Duodenal mucosa (tissue), 2 donors: ENCODE measurements around the gene COX6B2.

Experiments
- H3K27ac ChIP-seq: one replicate; pipeline ENCODE4 v1.7.0; 2013; ENCODE audit warnings: low read depth, low read length
- H3K27me3 ChIP-seq, 2 donors: one replicate each; pipeline ENCODE4 v1.7.0; 2013; ENCODE audit warnings: low read length in 2 of 2, control low read depth in 1 of 2; ENCODE audit not compliant: insufficient read depth in 2 of 2, control insufficient read depth in 1 of 2
- H3K36me3 ChIP-seq, 2 donors: one replicate each; pipeline ENCODE4 v1.7.0; 2013; ENCODE audit warnings: low read length in 2 of 2, control low read depth in 1 of 2; ENCODE audit not compliant: insufficient read depth in 2 of 2, control insufficient read depth in 1 of 2
- H3K4me1 ChIP-seq, 2 donors: one replicate each; pipeline ENCODE4 v1.7.0; 2013; ENCODE audit warnings: low read length in 2 of 2, control low read depth in 1 of 2; ENCODE audit not compliant: insufficient read depth in 2 of 2, control insufficient read depth in 1 of 2
- H3K4me3 ChIP-seq, 2 donors: one replicate each; pipeline ENCODE4 v1.7.0; 2013; ENCODE audit warnings: low read length in 2 of 2, low read depth in 1 of 2
- H3K9ac ChIP-seq, 2 donors: one replicate each; pipeline ENCODE4 v1.7.0; 2013; ENCODE audit warnings: low read length in 2 of 2, low read depth in 1 of 2
- H3K9me3 ChIP-seq, 2 donors: one replicate each; pipeline ENCODE4 v1.7.0; 2013; ENCODE audit warnings: low read length in 2 of 2, control low read depth in 1 of 2; ENCODE audit not compliant: control insufficient read depth in 1 of 2

The COX6B2 gene

GRCh38 chr19:55322204-55322885 lies 32.2 kb downstream of the COX6B2 start:
- Histone ChIP-seq H3K27ac (peak overlapping the region; percentile 76), H3K9me3 (no peaks in the 10 kb centered on the region), H3K4me3 (peak overlapping the region; percentile 63 to 64), H3K27me3 (no peaks in the 10 kb centered on the region), H3K9ac (peak overlapping the region; percentile 55 to 72), H3K4me1 (peaks cover 15% of the 10 kb centered on the region in 2 donors), H3K36me3 (no peaks in the 10 kb centered on the region)

DNA sequence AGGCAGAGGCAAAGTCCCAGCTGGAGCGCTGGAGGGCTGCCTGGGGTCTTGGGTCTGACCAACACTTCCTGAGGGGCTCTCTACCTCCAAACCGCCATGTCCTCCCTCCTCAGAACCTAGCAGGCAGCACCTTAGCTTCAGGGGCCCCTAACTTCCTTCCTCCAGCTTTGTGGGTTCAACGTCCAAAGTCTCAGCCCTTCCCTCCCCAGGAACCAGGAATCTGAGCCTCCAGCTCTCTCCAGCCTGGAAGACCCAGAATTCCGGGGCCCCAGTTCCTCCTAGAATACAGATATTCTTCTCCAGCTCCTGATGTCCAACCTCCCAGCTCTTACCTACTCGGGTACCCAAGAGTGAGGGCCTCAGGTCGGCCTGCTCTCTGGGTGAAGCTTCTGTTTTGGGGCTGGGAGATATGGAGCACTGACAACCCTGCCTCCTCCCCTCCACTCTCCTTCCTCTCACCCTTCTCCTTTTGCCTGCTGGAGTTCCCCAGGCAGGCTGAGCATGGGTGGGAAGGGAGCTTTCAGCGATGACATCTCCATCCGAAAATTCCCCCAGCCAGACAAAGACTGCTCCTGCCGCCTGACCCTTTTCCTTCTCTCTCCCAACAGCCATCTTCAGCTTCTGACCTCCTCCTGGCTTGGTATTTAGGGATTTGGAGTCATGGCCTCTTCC lies 32.9 kb downstream of the COX6B2 start:
- Histone ChIP-seq H3K4me3 (peak overlapping the region; percentile 63 to 64), H3K4me1 (peaks cover 15% of the 10 kb centered on the region in 2 donors), H3K36me3 (peaks cover 3 to 4% of the 10 kb centered on the region in 2 donors), H3K27ac (peak overlapping the region; percentile 77), H3K9ac (peak overlapping the region; percentile 55 to 72), H3K27me3 (no peaks in the 10 kb centered on the region), H3K9me3 (no peaks in the 10 kb centered on the region)

DNA sequence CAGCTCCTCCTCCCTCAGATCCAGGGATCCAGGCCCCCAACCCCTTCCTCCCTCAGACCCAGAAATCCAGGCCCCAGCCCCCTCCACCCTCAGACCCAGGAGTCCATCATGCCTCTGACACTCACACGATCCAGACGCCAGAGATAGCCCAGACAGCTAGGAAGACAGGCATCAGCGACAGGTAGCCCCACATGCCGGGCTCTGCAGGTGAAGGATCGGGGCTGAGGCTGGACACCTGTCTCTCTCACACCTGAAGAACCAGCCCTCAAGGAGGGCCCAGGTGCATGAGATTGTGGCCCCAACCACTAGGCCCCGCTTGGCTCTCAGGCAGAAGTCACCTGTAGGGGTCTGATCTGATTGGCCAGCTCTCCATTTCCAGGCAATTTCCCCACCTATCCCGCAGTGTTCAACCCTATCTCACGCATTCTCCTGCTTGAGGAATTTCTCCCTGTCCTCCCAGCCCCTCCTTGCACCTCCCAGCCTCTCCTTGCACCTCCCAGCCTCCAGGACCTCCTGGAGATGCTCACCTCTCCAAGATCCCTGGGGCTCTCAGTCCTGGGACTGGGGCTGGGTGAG lies 33.6 kb downstream of the COX6B2 start:
- no peaks in the 10 kb centered on the region for H3K27me3 ChIP-seq
- H3K4me3 ChIP-seq: peak overlapping the region; percentile 63 to 64
- peaks cover 10 to 11% of the 10 kb centered on the region in 2 donors for H3K36me3 ChIP-seq
- peaks cover 15% of the 10 kb centered on the region in 2 donors for H3K4me1 ChIP-seq
- peak overlapping the region; percentile 55 to 72 for H3K9ac ChIP-seq
- H3K9me3 ChIP-seq: no peaks in the 10 kb centered on the region
- H3K27ac ChIP-seq: peak overlapping the region; percentile 77

DNA sequence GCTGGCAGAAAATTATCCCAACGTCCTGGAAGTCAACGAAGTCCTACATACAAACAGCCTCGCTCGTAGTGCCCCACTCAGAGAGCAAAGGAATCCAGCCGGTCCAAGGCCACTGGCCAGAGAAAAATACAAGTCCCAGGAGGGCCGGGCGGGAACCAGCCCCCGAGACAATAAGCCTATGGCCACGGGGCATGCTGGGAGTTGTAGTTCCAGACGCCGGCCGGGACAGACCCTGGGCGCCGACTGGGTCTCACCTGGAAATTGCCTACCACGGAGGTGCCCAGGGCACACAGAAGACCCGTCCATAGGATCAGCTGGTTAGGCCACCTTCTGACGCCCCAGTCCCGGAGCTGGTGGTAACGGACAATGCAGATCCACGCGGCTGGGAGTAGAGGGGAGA lies 34.7 kb downstream of the COX6B2 start:
- Histone ChIP-seq H3K27ac (no peak overlapping the region), H3K9me3 (no peaks in the 10 kb centered on the region), H3K36me3 (peaks cover 13% of the 10 kb centered on the region in 2 donors), H3K9ac (peak overlapping the region in 1 of 2 donors; percentile 72), H3K4me3 (peak overlapping the region; percentile 50 to 54), H3K4me1 (peaks cover 15% of the 10 kb centered on the region in 2 donors), H3K27me3 (no peaks in the 10 kb centered on the region)

DNA sequence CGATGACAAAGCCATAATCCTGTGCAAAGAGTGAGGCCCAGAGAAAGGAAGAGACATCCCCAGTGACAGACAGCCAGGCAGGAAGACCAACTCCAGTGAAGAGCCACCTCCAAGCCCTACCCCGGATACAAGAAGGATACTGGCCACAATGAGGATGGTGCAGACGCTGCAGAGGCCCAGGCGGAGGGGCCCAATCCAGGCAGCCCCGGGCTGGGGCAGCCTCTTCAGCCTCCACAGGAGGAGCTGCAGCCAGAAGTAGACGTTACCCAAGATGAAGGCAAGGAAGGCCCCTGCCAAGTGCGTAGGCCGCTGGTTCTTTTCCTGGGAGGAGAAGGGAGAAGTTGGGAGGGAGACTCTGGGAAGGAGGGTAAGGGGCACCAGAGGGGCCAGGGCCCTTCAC lies 37.9 kb downstream of the COX6B2 start:
- Histone ChIP-seq H3K9me3 (no peaks in the 10 kb centered on the region), H3K27ac (no peak overlapping the region), H3K4me3 (no peak overlapping the region), H3K9ac (no peak overlapping the region), H3K36me3 (peaks cover 13 to 16% of the 10 kb centered on the region in 2 donors), H3K4me1 (peaks cover 1 to 2% of the 10 kb centered on the region in 2 donors), H3K27me3 (no peaks in the 10 kb centered on the region)

DNA sequence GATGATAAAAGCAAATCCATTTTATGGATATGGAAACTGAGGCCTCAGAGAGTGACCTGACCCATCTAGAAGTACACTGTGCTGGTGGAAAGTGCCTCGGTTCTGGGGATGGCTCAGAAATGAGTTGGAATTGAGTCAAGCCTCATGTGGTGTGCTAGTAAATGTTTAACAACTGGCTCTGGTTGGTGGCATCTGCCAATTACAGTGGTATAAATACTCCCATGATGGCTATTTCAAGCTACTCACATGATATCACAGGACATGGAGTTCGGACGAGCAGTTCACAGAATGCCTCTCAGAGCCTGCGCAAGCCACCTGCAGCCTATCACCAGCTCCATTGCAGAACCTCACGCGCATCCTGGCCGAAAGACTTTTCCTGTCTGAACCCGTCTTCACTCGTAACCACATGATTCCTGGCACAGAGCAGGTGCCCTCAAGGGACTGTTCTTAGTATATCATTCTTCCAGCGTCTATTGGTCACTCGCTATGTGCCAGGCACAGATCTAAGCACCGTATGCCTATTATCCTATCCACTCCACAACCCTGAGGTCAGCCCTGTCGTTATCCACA lies 38.5 kb downstream of the COX6B2 start:
- Histone ChIP-seq H3K9ac (no peak overlapping the region), H3K4me3 (no peak overlapping the region), H3K9me3 (no peaks in the 10 kb centered on the region), H3K36me3 (peaks cover 13 to 16% of the 10 kb centered on the region in 2 donors), H3K27me3 (no peaks in the 10 kb centered on the region), H3K27ac (no peak overlapping the region), H3K4me1 (no peaks in the 10 kb centered on the region)

- H3K4me1 ChIP-seq: no peaks in the 10 kb centered on the region
- H3K9ac ChIP-seq: no peak overlapping the region
- no peak overlapping the region for H3K4me3 ChIP-seq
- H3K36me3 ChIP-seq: peaks cover 13 to 16% of the 10 kb centered on the region in 2 donors
- no peaks in the 10 kb centered on the region for H3K27me3 ChIP-seq
- H3K27ac ChIP-seq: no peak overlapping the region
- no peaks in the 10 kb centered on the region for H3K9me3 ChIP-seq
These were observed 40.1 kb downstream of the COX6B2 start for GRCh38 chr19:55314396-55314795.

GRCh38 chr19:55312621-55313512 lies 41.7 kb downstream of the COX6B2 start:
- no peaks in the 10 kb centered on the region for H3K4me1 ChIP-seq
- no peak overlapping the region for H3K27ac ChIP-seq

DNA sequence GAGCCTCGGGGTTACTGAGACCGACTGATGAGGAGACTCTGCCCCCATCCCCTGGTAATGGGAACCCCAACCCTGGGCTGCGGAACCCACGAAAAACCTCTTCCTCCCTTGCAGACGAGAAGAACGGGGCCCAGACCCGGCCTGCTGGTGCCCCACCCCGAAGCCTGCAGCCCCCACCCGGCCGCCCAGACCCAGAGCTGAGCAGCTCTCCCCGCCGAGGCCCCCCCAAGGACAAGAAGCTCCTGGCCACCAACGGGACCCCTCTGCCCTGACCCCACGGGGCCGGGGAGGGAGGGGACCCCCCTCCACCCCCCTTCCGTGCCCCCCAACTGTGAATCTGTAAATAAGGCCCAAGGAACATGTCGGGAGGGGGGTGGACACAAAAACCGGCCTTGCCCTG lies 42.7 kb downstream of the COX6B2 start:
- Histone ChIP-seq H3K4me3 (no peak overlapping the region), H3K27me3 (no peaks in the 10 kb centered on the region), H3K9ac (no peak overlapping the region), H3K27ac (no peak overlapping the region), H3K9me3 (no peaks in the 10 kb centered on the region), H3K4me1 (no peaks in the 10 kb centered on the region), H3K36me3 (peaks cover 10 to 15% of the 10 kb centered on the region in 2 donors)

More at GRCh38 chr19:55312621-55313512, 41.7 kb downstream of the COX6B2 start:
- no peaks in the 10 kb centered on the region for H3K9me3 ChIP-seq
- no peaks in the 10 kb centered on the region for H3K27me3 ChIP-seq
- H3K36me3 ChIP-seq: peaks cover 13 to 16% of the 10 kb centered on the region in 2 donors
- no peak overlapping the region for H3K4me3 ChIP-seq
- H3K9ac ChIP-seq: no peak overlapping the region
